Measurements from ENCODE around the gene TCEAL3.

TCEAL3 gene

GRCh38 chrX:103607364-103608305 lies at the start of gene TCEAL3:
TCEAL3 (plus strand) TSS chrX:103607963; CDS start chrX:103609065, 1,102 bp downstream.
- Histone ChIP-seq H3K9ac (ENCODE audit: low read length) (peak within 1 kb of the TSS; percentile 72), H3K9me3 (ENCODE audit: control insufficient read depth, low read depth, low read length) (no peaks in the 10 kb centered on the region), H3K4me3 (ENCODE audit: low read length) (peak within 1 kb of the TSS; percentile 78), H3K27ac (ENCODE audit: low read length) (no peak within 1 kb of the TSS), H3K36me3 (ENCODE audit: control insufficient read depth, low read depth, low read length) (no peaks in the 10 kb centered on the region), H3K4me1 (ENCODE audit: control insufficient read depth, low read depth, low read length) (peaks cover 4% of the 10 kb centered on the region), H3K27me3 (ENCODE audit: control insufficient read depth, insufficient read depth, low read length) (peaks cover 9% of the 10 kb centered on the region)

- Histone ChIP-seq H3K4me3 (ENCODE audit: low read length) (no peak overlapping the region), H3K36me3 (ENCODE audit: control insufficient read depth, low read depth, low read length) (no peaks in the 10 kb centered on the region), H3K4me1 (ENCODE audit: control insufficient read depth, low read depth, low read length) (no peaks in the 10 kb centered on the region), H3K27me3 (ENCODE audit: control insufficient read depth, insufficient read depth, low read length) (no peaks in the 10 kb centered on the region), H3K9ac (ENCODE audit: low read length) (no peak overlapping the region), H3K27ac (ENCODE audit: low read length) (no peak overlapping the region), H3K9me3 (ENCODE audit: control insufficient read depth, low read depth, low read length) (no peaks in the 10 kb centered on the region)
Observed at GRCh38 chrX:103560256-103560655, 47.5 kb upstream of the TCEAL3 start.

DNA sequence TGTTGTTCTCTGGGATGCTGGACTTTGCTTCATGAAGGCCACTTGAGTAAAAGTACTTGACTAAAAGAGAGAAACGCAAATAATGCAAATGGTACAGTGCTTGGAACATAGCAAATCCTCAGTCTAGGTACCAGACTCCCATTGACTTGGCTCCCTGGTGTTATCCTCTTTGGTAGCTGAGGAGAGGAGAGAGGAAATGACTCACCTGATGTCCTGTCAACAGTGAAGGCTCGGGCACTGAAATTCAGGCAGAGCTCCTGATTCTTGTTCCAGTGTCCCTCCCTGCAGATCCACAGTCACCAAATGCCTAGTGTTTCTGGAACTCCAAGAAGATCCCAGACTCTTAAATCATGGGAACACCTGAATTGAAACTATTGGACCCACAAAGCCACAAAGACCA lies 45.0 kb upstream of the TCEAL3 start:
- Histone ChIP-seq H3K9me3 (ENCODE audit: control insufficient read depth, low read depth, low read length) (no peaks in the 10 kb centered on the region), H3K4me3 (ENCODE audit: low read length) (no peak overlapping the region), H3K27ac (ENCODE audit: low read length) (no peak overlapping the region), H3K36me3 (ENCODE audit: control insufficient read depth, low read depth, low read length) (no peaks in the 10 kb centered on the region), H3K9ac (ENCODE audit: low read length) (no peak overlapping the region), H3K4me1 (ENCODE audit: control insufficient read depth, low read depth, low read length) (no peaks in the 10 kb centered on the region), H3K27me3 (ENCODE audit: control insufficient read depth, insufficient read depth, low read length) (no peaks in the 10 kb centered on the region)

DNA sequence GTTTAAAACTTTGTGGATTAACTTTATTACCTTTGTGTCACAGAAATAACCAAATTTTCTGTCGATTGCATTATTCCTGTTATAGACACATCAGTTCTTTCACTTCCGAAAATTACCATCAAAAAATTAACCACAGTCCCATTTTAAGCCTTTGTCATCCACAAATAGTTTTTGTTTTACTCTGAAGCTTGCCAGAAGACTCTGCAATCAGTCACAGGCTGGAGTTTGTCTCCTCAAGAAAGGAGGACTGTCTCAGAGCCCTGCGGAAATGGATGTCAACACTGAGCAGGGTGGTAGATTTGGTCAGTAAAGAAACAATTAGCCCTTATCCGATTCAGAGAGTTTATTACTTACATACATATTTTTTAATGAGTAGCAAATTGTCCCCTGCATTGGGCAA lies 42.6 kb upstream of the TCEAL3 start:
- Histone ChIP-seq H3K36me3 (ENCODE audit: control insufficient read depth, low read depth, low read length) (no peaks in the 10 kb centered on the region), H3K4me3 (ENCODE audit: low read length) (no peak overlapping the region), H3K9me3 (ENCODE audit: control insufficient read depth, low read depth, low read length) (no peaks in the 10 kb centered on the region), H3K9ac (ENCODE audit: low read length) (no peak overlapping the region), H3K27me3 (ENCODE audit: control insufficient read depth, insufficient read depth, low read length) (no peaks in the 10 kb centered on the region), H3K27ac (ENCODE audit: low read length) (no peak overlapping the region), H3K4me1 (ENCODE audit: control insufficient read depth, low read depth, low read length) (no peaks in the 10 kb centered on the region)

DNA sequence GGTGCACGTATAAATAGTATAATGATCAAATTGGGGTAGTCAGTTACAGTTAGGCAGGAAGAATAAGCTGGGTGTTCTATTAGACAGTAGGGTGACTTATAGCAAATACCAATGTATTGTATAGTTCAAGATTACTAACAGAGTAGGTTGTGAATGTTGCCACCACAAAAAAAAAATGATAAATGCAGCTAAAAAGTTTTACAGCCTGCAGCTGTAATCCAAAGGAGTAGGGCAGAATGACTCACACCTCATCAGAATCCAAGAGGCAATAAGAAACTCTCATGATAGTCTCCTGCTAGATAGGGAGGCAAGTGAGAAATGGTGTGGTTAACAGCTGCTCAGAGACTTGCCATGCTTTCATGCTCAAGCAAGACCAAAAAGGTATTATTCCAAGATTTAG lies 42.0 kb upstream of the TCEAL3 start:
- Histone ChIP-seq H3K27me3 (ENCODE audit: control insufficient read depth, insufficient read depth, low read length) (no peaks in the 10 kb centered on the region), H3K9me3 (ENCODE audit: control insufficient read depth, low read depth, low read length) (no peaks in the 10 kb centered on the region), H3K4me1 (ENCODE audit: control insufficient read depth, low read depth, low read length) (no peaks in the 10 kb centered on the region), H3K4me3 (ENCODE audit: low read length) (no peak overlapping the region), H3K27ac (ENCODE audit: low read length) (no peak overlapping the region), H3K9ac (ENCODE audit: low read length) (no peak overlapping the region), H3K36me3 (ENCODE audit: control insufficient read depth, low read depth, low read length) (no peaks in the 10 kb centered on the region)

DNA sequence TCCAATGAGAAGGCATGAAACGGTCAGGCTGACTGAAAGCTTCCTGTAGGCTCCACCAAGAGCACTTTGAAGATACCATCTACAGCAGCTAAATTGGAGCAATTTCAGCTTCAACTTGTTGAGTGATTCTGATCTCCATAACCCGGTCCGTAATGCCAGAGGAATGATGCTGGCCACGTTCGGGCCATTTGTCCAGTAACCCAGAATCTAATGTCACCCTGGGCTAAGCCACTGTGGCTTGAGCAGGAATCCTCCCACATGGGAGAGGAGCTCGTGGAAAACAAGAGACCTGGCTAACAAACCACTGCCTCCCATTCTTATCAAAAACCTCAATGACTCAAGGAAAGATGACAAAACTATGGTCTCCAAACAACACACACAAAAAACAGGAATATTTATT lies 36.6 kb upstream of the TCEAL3 start:
- Histone ChIP-seq H3K27ac (ENCODE audit: low read length) (no peak overlapping the region), H3K27me3 (ENCODE audit: control insufficient read depth, insufficient read depth, low read length) (no peaks in the 10 kb centered on the region), H3K9me3 (ENCODE audit: control insufficient read depth, low read depth, low read length) (no peaks in the 10 kb centered on the region), H3K9ac (ENCODE audit: low read length) (no peak overlapping the region), H3K36me3 (ENCODE audit: control insufficient read depth, low read depth, low read length) (no peaks in the 10 kb centered on the region), H3K4me3 (ENCODE audit: low read length) (no peak overlapping the region), H3K4me1 (ENCODE audit: control insufficient read depth, low read depth, low read length) (no peaks in the 10 kb centered on the region)

DNA sequence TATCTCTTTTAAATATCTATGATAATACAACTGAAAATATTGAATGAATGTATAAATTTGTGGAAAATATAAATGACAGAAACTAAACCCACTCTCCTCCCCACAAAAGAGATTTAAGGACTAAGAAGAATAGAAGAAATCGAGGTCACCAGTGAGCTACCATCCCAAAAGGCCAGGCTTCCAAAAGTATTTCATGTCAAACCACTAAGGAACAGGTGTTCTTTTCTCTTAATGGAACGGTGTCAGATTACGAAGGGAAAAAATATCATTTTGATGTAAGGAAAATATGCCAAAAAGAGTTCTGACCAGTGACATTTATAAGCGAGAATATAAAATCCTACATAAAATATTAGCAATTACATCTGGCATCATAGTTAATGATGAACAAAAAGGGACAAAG lies 36.0 kb upstream of the TCEAL3 start:
- no peaks in the 10 kb centered on the region for H3K36me3 ChIP-seq (ENCODE audit: control insufficient read depth, low read depth, low read length)
- no peak overlapping the region for H3K9ac ChIP-seq (ENCODE audit: low read length)
- no peak overlapping the region for H3K27ac ChIP-seq (ENCODE audit: low read length)
- no peaks in the 10 kb centered on the region for H3K9me3 ChIP-seq (ENCODE audit: control insufficient read depth, low read depth, low read length)
- no peaks in the 10 kb centered on the region for H3K27me3 ChIP-seq (ENCODE audit: control insufficient read depth, insufficient read depth, low read length)
- H3K4me1 ChIP-seq (ENCODE audit: control insufficient read depth, low read depth, low read length): no peaks in the 10 kb centered on the region
- no peak overlapping the region for H3K4me3 ChIP-seq (ENCODE audit: low read length)

- Histone ChIP-seq H3K9me3 (ENCODE audit: control insufficient read depth, low read depth, low read length) (no peaks in the 10 kb centered on the region), H3K9ac (ENCODE audit: low read length) (no peak overlapping the region), H3K4me1 (ENCODE audit: control insufficient read depth, low read depth, low read length) (no peaks in the 10 kb centered on the region), H3K27ac (ENCODE audit: low read length) (no peak overlapping the region), H3K27me3 (ENCODE audit: control insufficient read depth, insufficient read depth, low read length) (no peaks in the 10 kb centered on the region), H3K4me3 (ENCODE audit: low read length) (no peak overlapping the region), H3K36me3 (ENCODE audit: control insufficient read depth, low read depth, low read length) (no peaks in the 10 kb centered on the region)
Observed at GRCh38 chrX:103573202-103573601, 34.6 kb upstream of the TCEAL3 start.

DNA sequence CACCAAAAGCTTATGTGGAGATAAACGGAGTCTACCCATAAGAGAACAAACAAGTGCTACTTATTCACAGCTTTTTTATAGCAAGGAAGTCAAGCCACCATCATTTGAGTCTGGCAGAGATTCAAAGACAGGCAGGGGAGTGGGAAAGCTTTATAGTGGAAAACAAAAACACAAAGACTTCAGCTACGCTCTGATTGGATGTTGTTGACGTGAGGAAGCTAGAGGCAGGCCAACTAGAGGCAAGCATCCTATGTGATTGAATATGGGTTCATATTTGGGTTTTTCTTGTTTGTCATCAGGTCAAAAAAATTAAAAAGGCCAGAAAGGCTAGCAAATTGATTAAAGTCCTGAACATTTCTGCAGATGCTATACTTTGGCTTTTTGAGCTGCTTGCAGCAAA lies 23.2 kb upstream of the TCEAL3 start:
- Histone ChIP-seq H3K27ac (ENCODE audit: low read length) (no peak overlapping the region), H3K9ac (ENCODE audit: low read length) (no peak overlapping the region), H3K36me3 (ENCODE audit: control insufficient read depth, low read depth, low read length) (peaks cover 13% of the 10 kb centered on the region), H3K4me1 (ENCODE audit: control insufficient read depth, low read depth, low read length) (peaks cover 8% of the 10 kb centered on the region), H3K4me3 (ENCODE audit: low read length) (peak overlapping the region; percentile 93), H3K27me3 (ENCODE audit: control insufficient read depth, insufficient read depth, low read length) (no peaks in the 10 kb centered on the region), H3K9me3 (ENCODE audit: control insufficient read depth, low read depth, low read length) (no peaks in the 10 kb centered on the region)

DNA sequence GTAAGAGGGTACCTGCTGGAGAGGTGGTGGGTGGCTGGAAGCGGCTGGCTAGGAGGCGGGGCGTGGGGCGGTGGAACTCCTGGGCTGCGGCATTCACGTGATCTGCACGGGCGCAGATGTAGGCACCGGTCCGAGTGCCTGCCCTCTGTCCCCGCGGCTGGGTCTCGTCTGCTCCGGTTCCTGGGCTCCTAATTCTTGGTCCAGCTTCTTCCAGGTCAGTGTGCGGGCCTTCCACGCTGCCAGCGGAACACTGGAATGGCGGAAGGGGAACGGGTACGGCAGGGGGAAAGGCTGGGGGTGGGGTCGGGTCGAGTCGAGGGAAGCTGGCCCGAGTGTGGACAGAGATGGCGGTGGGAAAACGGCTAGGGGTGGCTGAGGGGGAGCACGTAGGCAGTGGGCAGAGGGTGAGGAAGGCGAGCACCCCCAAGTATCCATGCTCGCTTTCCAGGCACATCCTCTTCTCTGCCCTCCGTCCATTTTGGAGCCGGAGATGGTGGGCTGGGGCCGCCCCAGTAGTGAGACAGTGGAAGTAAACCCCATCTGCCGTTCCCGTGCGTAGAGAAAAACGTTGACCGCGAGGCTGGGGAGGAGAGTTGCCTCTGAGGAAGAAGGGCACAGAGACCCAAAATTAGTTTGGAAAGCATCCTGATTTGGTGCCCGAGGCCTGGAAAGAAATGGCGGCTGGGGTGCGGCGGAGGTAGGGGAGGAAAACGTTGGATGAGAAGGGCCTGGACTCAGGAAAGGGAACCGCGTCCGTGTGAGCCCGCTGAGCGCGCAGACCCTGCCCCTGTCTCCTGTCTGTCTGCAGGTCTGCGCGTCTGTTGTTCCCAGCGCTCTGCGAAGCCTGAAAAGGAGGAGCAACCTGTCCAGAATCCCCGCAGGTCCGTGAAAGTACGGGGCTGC lies 22.1 kb upstream of the TCEAL3 start, which contains the start of gene TCEAL4:
Gene TCEAL4, plus strand, starts transcription at position 105 of the 903 bp plus-strand sequence. CDS start 1,161 bp downstream, outside the sequence.
- H3K27me3 ChIP-seq (ENCODE audit: control insufficient read depth, insufficient read depth, low read length): no peaks in the 10 kb centered on the region
- H3K36me3 ChIP-seq (ENCODE audit: control insufficient read depth, low read depth, low read length): peaks cover 13% of the 10 kb centered on the region
- peak within 1 kb of the TSS; percentile 89 for H3K9ac ChIP-seq (ENCODE audit: low read length)
- no peaks in the 10 kb centered on the region for H3K9me3 ChIP-seq (ENCODE audit: control insufficient read depth, low read depth, low read length)
- peaks cover 8% of the 10 kb centered on the region for H3K4me1 ChIP-seq (ENCODE audit: control insufficient read depth, low read depth, low read length)
- H3K27ac ChIP-seq (ENCODE audit: low read length): no peak within 1 kb of the TSS
- peak within 1 kb of the TSS; percentile 93 for H3K4me3 ChIP-seq (ENCODE audit: low read length)

DNA sequence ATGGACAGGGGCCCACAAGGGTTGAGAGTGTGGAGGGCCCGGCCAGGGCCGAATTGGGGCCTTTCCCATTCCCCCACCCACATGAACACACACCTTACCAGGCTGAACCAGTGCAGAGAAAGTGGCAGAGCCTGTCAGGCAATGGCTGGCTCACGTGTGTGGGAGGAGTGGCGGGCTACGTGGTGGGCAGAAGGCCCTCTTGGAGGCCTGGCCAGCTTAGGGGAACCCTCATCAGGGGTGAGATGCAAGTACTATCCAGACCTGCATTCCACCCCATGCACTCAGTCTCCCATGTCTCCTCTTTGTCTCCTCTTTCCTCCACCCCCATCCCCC lies 21.5 kb upstream of the TCEAL3 start:
- no peak overlapping the region for H3K27ac ChIP-seq (ENCODE audit: low read length)
- H3K9ac ChIP-seq (ENCODE audit: low read length): peak overlapping the region; percentile 89
- H3K4me3 ChIP-seq (ENCODE audit: low read length): peak overlapping the region; percentile 93
- no peaks in the 10 kb centered on the region for H3K27me3 ChIP-seq (ENCODE audit: control insufficient read depth, insufficient read depth, low read length)
- no peaks in the 10 kb centered on the region for H3K9me3 ChIP-seq (ENCODE audit: control insufficient read depth, low read depth, low read length)
- peaks cover 13% of the 10 kb centered on the region for H3K36me3 ChIP-seq (ENCODE audit: control insufficient read depth, low read depth, low read length)
- H3K4me1 ChIP-seq (ENCODE audit: control insufficient read depth, low read depth, low read length): peaks cover 8% of the 10 kb centered on the region

Data from iPS-18a (cell line).